GM13977 (cell line): ENCODE data around the gene ETHE1.

Source experiments
- DNase-seq: peaks from one replicate; pipeline ENCODE4 v3.0.0; 2012; ENCODE audit warnings: low spot score
- in situ Hi-C: fragments of 300-500 bp; cut with MboI; formaldehyde crosslinking; loops from one replicate; pipeline ENCODE4 v1.12.0; 2022; ENCODE audit warnings: low sequenced_read_pairs, low pct_unique_long_range_greater_than_20kb, mixed read lengths, inconsistent platforms; ENCODE audit not compliant: unreplicated experiment
- TF ChIP-seq, protein P1 (sequence below): IDR thresholded peaks from 2 replicates; pipeline ENCODE4 v1.5.1; 2012; ENCODE audit warnings: mild to moderate bottlenecking, control low read depth; ENCODE audit not compliant: insufficient read depth; ENCODE audit errors: extremely low read depth, missing control alignments

Gene ETHE1

DNA sequence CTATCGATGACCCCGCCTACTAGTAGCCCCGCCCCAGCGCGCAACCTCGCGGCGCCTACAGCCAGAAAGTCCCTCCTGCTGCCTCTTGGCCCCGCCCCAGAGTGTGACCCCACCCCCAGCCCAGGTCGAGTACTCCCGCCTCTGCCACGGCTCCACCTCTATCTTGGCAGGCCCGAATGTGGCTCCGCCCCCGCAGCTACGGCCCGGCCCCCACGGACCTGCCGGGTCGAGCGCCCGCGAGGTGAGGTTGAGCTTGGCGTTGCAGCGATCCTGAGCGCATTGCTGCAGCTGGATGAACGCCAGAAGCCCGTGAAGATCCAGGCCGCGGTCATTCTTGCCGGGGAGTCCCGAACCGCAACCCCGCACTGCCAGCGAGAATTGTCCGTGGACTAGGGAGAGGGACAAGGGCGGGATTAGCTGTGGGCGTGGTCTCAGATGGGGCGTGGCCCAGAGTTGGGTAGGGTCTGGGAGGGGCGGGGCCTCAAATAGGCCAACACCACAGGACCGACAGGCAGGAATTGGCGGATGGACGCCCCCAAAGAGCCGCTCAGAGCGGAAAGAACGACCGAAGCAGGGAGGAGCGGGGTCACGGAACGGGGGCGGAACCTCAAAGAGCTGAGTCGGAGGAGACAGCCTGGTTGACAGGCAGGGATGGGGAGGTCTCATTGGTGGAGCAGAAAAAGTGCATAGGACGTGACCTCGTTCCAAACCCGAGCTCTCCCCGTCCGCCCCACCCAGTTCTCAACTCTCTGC lies 63.4 kb downstream of the ETHE1 start:
- DNase-seq: peak; percentile 98
- in situ Hi-C loops: no loop called here
- TF ChIP-seq, protein P1, sequence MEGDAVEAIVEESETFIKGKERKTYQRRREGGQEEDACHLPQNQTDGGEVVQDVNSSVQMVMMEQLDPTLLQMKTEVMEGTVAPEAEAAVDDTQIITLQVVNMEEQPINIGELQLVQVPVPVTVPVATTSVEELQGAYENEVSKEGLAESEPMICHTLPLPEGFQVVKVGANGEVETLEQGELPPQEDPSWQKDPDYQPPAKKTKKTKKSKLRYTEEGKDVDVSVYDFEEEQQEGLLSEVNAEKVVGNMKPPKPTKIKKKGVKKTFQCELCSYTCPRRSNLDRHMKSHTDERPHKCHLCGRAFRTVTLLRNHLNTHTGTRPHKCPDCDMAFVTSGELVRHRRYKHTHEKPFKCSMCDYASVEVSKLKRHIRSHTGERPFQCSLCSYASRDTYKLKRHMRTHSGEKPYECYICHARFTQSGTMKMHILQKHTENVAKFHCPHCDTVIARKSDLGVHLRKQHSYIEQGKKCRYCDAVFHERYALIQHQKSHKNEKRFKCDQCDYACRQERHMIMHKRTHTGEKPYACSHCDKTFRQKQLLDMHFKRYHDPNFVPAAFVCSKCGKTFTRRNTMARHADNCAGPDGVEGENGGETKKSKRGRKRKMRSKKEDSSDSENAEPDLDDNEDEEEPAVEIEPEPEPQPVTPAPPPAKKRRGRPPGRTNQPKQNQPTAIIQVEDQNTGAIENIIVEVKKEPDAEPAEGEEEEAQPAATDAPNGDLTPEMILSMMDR: no peak

DNA sequence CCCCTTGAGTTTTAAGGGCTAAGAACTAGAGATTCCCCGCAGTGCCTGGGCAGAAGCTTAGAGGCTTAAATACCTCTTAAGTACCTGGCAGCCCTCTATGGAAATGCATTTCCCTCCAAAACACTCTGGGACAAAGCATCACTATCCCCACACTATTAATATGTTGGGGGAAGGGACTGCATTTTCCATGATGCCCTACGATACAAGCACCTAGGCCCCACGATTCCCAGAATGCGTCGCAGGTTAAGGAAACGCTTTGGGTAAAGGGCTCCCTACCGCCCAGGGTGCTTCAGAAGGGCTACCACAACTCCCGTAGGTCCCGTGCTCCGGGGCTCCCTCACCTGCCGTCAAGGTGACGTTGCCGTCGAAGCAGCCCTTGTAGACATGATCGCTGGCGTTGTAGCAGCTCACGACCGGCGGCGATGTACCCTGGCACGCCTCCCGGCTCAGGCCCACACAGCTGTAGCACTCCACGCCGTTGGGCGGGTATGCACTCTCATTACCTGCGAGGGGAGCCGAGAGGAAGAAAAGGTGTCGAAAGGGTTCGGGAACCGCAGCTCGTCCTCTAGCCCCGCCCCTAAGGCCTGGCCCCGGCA lies 64.1 kb downstream of the ETHE1 start:
- in situ Hi-C loops: no loop called here
- TF ChIP-seq, protein P1: no peak

DNA sequence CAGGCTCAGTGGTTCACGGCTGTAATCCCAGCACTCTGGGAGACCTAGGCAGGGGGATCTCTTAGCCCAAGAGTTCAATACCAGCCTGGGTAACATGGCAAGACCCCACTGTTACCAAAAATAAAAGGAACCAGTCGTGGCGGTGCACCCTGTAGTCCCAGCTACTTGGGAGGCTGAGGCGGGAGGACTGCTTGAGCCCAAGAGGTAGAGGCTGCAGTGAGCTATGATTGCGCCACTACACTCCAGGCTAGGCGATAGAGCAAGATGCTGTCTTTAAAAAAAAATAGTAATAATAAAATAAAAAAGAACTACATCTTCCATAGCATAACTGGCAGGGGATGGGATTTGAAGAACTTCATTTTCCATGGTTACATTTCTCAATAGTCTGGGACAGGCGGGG lies 64.6 kb downstream of the ETHE1 start:
- DNase-seq: no peak
- TF ChIP-seq, protein P1: no peak
- in situ Hi-C loops: no loop called here

More for the DNA sequence above, 64.1 kb downstream of the ETHE1 start:
- no peak for DNase-seq

DNA sequence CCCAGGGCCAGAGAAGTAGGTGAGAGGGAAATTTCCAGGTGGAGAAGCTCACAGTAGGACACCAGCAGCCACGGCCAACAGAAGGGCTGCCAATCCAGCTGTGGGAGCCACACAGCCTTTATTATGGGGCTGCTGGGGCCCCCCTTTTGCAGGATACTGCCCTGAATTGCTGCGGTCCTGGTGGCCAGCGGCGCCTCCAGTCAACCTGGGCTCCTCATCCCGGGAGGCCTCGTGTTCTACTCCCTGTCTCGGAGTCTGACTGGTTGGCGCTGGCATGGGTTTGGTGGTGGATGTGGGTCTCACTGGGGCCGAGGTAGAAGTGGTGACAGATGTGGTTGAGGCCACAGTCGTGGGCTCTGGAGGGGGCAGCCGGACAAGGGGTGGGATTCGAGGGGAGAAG lies 65.7 kb downstream of the ETHE1 start:
- in situ Hi-C loops: no loop called here
- TF ChIP-seq, protein P1: no peak
- DNase-seq: no peak

DNA sequence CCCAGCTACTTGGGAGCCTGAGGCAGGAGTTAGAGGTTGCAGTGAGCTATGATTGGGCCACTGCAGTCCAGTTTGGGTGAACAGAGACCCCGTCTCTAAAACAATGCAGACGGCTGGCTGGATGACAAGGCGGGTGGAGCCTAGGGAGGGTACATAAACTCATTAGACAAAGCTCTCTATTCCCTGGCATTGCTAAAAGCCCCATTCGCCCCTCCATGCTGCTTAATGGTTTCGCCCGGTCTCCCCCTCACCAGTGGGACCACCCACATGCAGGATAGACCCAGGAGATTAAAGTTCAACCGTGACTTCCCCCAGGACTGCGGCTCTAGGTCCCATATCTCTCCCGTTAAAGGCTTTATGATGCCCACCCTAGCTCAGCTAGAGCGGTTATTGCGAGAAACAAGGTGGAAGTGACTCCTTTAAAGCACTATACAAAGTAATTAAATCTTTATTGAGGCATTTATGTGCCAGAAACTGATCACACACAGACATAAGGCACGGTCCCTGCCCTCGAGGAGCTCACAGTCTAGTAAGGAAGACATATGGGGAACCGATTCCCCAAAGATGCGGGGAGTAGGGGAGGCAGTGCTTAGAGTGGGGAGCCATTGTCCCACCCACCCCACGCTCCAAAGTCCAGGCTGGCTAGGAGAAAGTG lies 66.5 kb downstream of the ETHE1 start:
- TF ChIP-seq, protein P1: no peak
- no peak for DNase-seq
- in situ Hi-C loops: no loop called here

DNA sequence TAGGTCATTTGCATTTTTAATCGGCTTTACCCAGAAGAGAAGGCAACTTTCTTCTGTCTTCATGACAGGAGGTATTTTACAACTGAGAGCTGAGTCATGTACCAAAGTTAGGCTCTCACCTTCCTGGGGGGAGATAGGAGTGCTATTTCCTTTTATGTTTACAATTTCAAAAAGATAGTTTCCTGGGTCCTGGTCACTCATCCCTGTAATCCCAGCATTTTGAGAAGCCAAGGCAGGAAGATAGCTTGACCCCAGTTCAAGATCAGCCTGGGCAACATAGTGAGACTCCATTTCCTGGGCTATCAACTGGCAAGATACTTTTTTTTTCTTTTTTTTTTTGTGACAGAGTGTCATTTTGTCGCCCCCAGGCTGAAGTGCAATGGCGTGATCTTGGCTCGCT lies 69.2 kb downstream of the ETHE1 start:
- in situ Hi-C loops: no loop called here

More for the DNA sequence above, 69.2 kb downstream of the ETHE1 start:
- DNase-seq: no peak
- TF ChIP-seq, protein P1: no peak
